Retinal pigment epithelial cell (primary cell): ENCODE results near the gene GNPAT.

ENCODE experiments used
- DNase-seq: peaks from one replicate; pipeline ENCODE4 v3.0.0-alpha.2; 2010; ENCODE audit warnings: low read depth
- H3K4me3 ChIP-seq: 2 replicates; pipeline ENCODE4 v1.5.1; 2011; ENCODE audit warnings: mild to moderate bottlenecking, low read length, control low read depth, moderate library complexity
- CTCF ChIP-seq: conservative IDR thresholded peaks from 2 replicates; pipeline ENCODE4 v1.5.1; 2011; ENCODE audit warnings: low read depth, low read length, control low read depth, inconsistent platforms

GNPAT gene

GRCh38 chr1:231219422-231220401 is 21.3 kb upstream of the GNPAT start:
- no peak for TF ChIP-seq CTCF

GRCh38 chr1:231220801-231221200 is 20.2 kb upstream of the GNPAT start:
- TF ChIP-seq CTCF, result no peak
- H3K4me3 ChIP-seq, result no peak overlapping the region
- DNase-seq, result no peak

More at GRCh38 chr1:231219422-231220401, 21.3 kb upstream of the GNPAT start:
- DNase-seq, result no peak
- H3K4me3 ChIP-seq, result no peak overlapping the region

- no peak overlapping the region for H3K4me3 ChIP-seq
- no peak for DNase-seq
- TF ChIP-seq CTCF, result no peak
These were observed 14.9 kb upstream of the GNPAT start for GRCh38 chr1:231226156-231226555.

GRCh38 chr1:231231511-231231910 is 9.5 kb upstream of the GNPAT start:
- no peak for TF ChIP-seq CTCF
- no peak overlapping the region for H3K4me3 ChIP-seq
- no peak for DNase-seq

- no peak for DNase-seq
- TF ChIP-seq CTCF, result no peak
These were observed 7.9 kb upstream of the GNPAT start for GRCh38 chr1:231232870-231233734.

GRCh38 chr1:231233735-231234417 is 7.1 kb upstream of the GNPAT start:
- H3K4me3 ChIP-seq, result no peak overlapping the region
- no peak for DNase-seq
- TF ChIP-seq CTCF, result no peak

More at GRCh38 chr1:231232870-231233734, 7.9 kb upstream of the GNPAT start:
- H3K4me3 ChIP-seq, result no peak overlapping the region
